K562 (cell line): Measurements from ENCODE around the gene FAM217B. TPM values are rescaled to one million over a fixed set of nuclear protein-coding genes. Genes with fewer than 3 reads are reported as not detected.

Experiments used
- CBX1 ChIP-seq: sonication (generic); IDR thresholded peaks from 2 replicates; pipeline ENCODE4 v1.6.1; 2016; ENCODE audit warnings: antibody characterized with exemption, low read depth, mild to moderate bottlenecking
- CBX5 ChIP-seq: IDR thresholded peaks from 2 replicates; pipeline ENCODE4 v1.6.1; 2014; ENCODE audit warnings: low read depth, borderline replicate concordance
- CREB3L1 ChIP-seq: fragments of 450-650 bp; IDR thresholded peaks from 2 replicates; pipeline ENCODE4 v1.6.1; 2014; ENCODE audit warnings: low read depth, mild to moderate bottlenecking, moderate library complexity, borderline replicate concordance
- EGR1 ChIP-seq: fragments of 450-650 bp; conservative IDR thresholded peaks from 2 replicates; pipeline ENCODE4 v1.6.1; 2017; ENCODE audit warnings: mild to moderate bottlenecking
- LCOR ChIP-seq: sonication (generic); formaldehyde crosslinking; IDR thresholded peaks from 2 replicates; pipeline ENCODE4 v1.8.0; 2022; ENCODE audit warnings: mild to moderate bottlenecking, missing genetic modification reagents
- RFX7 ChIP-seq: fragments of 250-450 bp; sonication (Bioruptor Pico); IDR thresholded peaks from 2 replicates; pipeline ENCODE4 v1.5.1; 2021; ENCODE audit warnings: mild to moderate bottlenecking
- STAT5B ChIP-seq: fragments of 250-450 bp; sonication (Bioruptor Pico); IDR thresholded peaks from 2 replicates; pipeline ENCODE4 v1.8.0; 2021; ENCODE audit warnings: mild to moderate bottlenecking, inconsistent platforms
- STAT6 ChIP-seq: sonication (generic); formaldehyde crosslinking; IDR thresholded peaks from 2 replicates; pipeline ENCODE4 v1.8.1; 2023; ENCODE audit warnings: mild to moderate bottlenecking, missing genetic modification reagents
- THRA ChIP-seq: fragments of 450-650 bp; IDR thresholded peaks from 2 replicates; pipeline ENCODE4 v1.6.1; 2017; ENCODE audit warnings: mild to moderate bottlenecking, moderate library complexity
- ZNF280B ChIP-seq: fragments of 250-450 bp; sonication (Bioruptor Pico); IDR thresholded peaks from 2 replicates; pipeline ENCODE4 v1.5.1; 2021; ENCODE audit warnings: mild to moderate bottlenecking
- ZNF318 ChIP-seq, 2 experiments: fragments of 450-650 bp; IDR thresholded peaks; 2 replicates each; pipeline ENCODE4 v1.6.1; 2016; ENCODE audit warnings: mild to moderate bottlenecking in 2 of 2, borderline replicate concordance in 1 of 2, low read depth in 1 of 2, moderate library complexity in 1 of 2
- polyA plus RNA-seq, 8 experiments: library from polyadenylated mRNA; depleted of rRNA in 4 of 8; stranded (reverse) in 5 of 8; unstranded in 3 of 8; fragments of >200 nt; fragmentation: Nextera tagmentation in 2 of 8; fragmentation: Illumina TruSeq in 1 of 8; extraction: Ambion mirVana in 2 of 8; extraction: Trizol in 1 of 8; gene quantifications; 2 replicates each; pipeline versions ENCODE4 v1.2.1 to v1.2.3, GENCODE V29; 2011 to 2014; ENCODE audit warnings: inconsistent platforms in 1 of 8, missing spikeins in 1 of 8
- total RNA-seq, 7 experiments: library from RNA; depleted of rRNA in 6 of 7; stranded (reverse); fragments of >200 nt in 6 of 7; fragmentation: Illumina TruSeq in 2 of 7; extraction: Trizol in 2 of 7; gene quantifications; 2 replicates each; pipeline versions ENCODE4 v1.2.1 to v1.2.3, GENCODE V29; 2011 to 2021; ENCODE audit warnings: low replicate concordance in 1 of 7

Gene FAM217B
- total and polyA plus RNA-seq, 9 of the 15 experiments (the other 6 are each of a cell fraction or from before 2014, with no cell fraction given) = 4.8 to 11.4 (median 6.9) TPM

- TF ChIP-seq STAT6 (CRISPR knock-in tag) (no peak), ZNF318 (IDR thresholded peaks at IDR 0.05; ENCODE audit: borderline replicate concordance in 1 of 2, low read depth in 1 of 2) (no peak), RFX7 (CRISPR knock-in tag) (no peak), CBX1 (0 out of 2 replicates have a peak, but pooled peaks have one; percentile 63), CBX5 (no peak), LCOR (CRISPR knock-in tag) (peak; percentile 16; the same call in 1 of the 2 replicates), EGR1 (peak; percentile 11; the same call in 1 of the 2 replicates), CREB3L1 (peak; percentile 47; the same call in 1 of the 2 replicates), THRA (no peak), ZNF280B (CRISPR knock-in tag) (no peak), STAT5B (CRISPR knock-in tag) (no peak)
Observed at GRCh38 chr20:59933849-59934585, 6.2 kb upstream of the FAM217B start (continued).
